Activated B cell treated with CpG ODN at 0.5 μM for 24 hours (primary cell): ENCODE results near the gene MFAP3. TPM values are rescaled to one million over a fixed set of nuclear protein-coding genes. Genes with fewer than 3 reads are reported as not detected.

ENCODE experiments used
- ATAC-seq: fragments of 200-7000 bp; cut with Tn5 transposase; one replicate; pipeline ENCODE4 v1.10.0; 2021; ENCODE audit warnings: low read depth, mild to moderate bottlenecking, moderate library complexity
- CTCF ChIA-PET: fragments of 350-600 bp; sonication (Branson Sonifier 250); formaldehyde crosslinking; loops from one replicate; lab custom pipeline; 2021; ENCODE audit warnings: antibody characterized with exemption; lab: Charles Lee
- POLR2A ChIA-PET: fragments of 350-600 bp; sonication (Branson Sonifier 250); formaldehyde crosslinking; loops from one replicate; lab custom pipeline; 2021; ENCODE audit warnings: antibody characterized with exemption; lab: Charles Lee
- DNase-seq: peaks from one replicate; pipeline ENCODE4 v3.0.0; 2022
- H3K27ac Mint-ChIP-seq: one replicate; pipeline ENCODE4 v1.8.0; 2020; ENCODE audit warnings: mixed read lengths
- H3K27me3 Mint-ChIP-seq: one replicate; pipeline ENCODE4 v1.8.0; 2021; ENCODE audit warnings: mixed read lengths
- H3K36me3 Mint-ChIP-seq: one replicate; pipeline ENCODE4 v1.8.0; 2021; ENCODE audit warnings: low read depth, mixed read lengths
- H3K4me1 Mint-ChIP-seq: one replicate; pipeline ENCODE4 v1.8.0; 2021; ENCODE audit warnings: mixed read lengths
- H3K4me3 Mint-ChIP-seq: one replicate; pipeline ENCODE4 v1.8.0; 2020; ENCODE audit warnings: mild to moderate bottlenecking, mixed read lengths
- H3K9me3 Mint-ChIP-seq: one replicate; pipeline ENCODE4 v1.8.0; 2020; ENCODE audit warnings: mixed read lengths
- CTCF ChIP-seq: fragments of 200-600 bp; IDR thresholded peaks from one replicate; pipeline ENCODE4 v1.8.0; 2022; ENCODE audit warnings: antibody characterized with exemption, mild to moderate bottlenecking
- intact Hi-C: fragments of 100-400 bp; cut with micrococcal nuclease; formaldehyde crosslinking; loops from one replicate; pipeline ENCODE4 v1.15.1; 2024
- total RNA-seq: library from RNA; stranded (reverse); gene quantifications from 2 replicates; pipeline ENCODE4 v1.2.3, GENCODE V29; 2022

Gene MFAP3
- total RNA-seq, 1 donor from 2014 or later, result 20.8 TPM

GRCh38 chr5:154103233-154103632 lies 64.5 kb downstream of the MFAP3 start:
- POLR2A ChIA-PET, result no interaction called here
- intact Hi-C loops, result no loop called here
- Mint-ChIP-seq H3K4me1 (no peaks in the 10 kb centered on the region), H3K36me3 (no peaks in the 10 kb centered on the region), H3K9me3 (no peaks in the 10 kb centered on the region), H3K4me3 (no peak overlapping the region), H3K27me3 (peaks cover 18% of the 10 kb centered on the region), H3K27ac (no peak overlapping the region)
- no peak for DNase-seq
- CTCF ChIA-PET, result no interaction called here
- ATAC-seq, result no peak
- no peak for TF ChIP-seq CTCF

Other genes starting within 250 kb of the MFAP3 start
- gene FAM114A2, start 57 bp upstream of the MFAP3 start, total RNA-seq, result 27.4 and 30.5 TPM in 2 replicates
- 32.5 and 41.5 TPM in 2 replicates for gene GALNT10, start 151.8 kb downstream of the MFAP3 start, total RNA-seq